ENCODE measurements around the gene TBX2.

Gene TBX2

GRCh38 chr17:61411261-61412142 is 11.9 kb downstream of the TBX2 start:
- in situ Hi-C loops (cut with HindIII; ENCODE audit: low sequenced_read_pairs) = no loop called here

GRCh38 chr17:61412143-61412859 is 12.7 kb downstream of the TBX2 start:
- in situ Hi-C loops (cut with HindIII; ENCODE audit: low sequenced_read_pairs) = no loop called here

- in situ Hi-C loops (cut with HindIII; ENCODE audit: low sequenced_read_pairs) = no loop called here
These were observed 13.4 kb downstream of the TBX2 start for GRCh38 chr17:61412860-61413660.

- in situ Hi-C loops (cut with HindIII; ENCODE audit: low sequenced_read_pairs) = no loop called here
These were observed 14.1 kb downstream of the TBX2 start for GRCh38 chr17:61413661-61414126.

GRCh38 chr17:61414141-61414935 is 14.7 kb downstream of the TBX2 start:
- in situ Hi-C loops (cut with HindIII; ENCODE audit: low sequenced_read_pairs) = no loop called here

GRCh38 chr17:61414936-61415251 is 15.3 kb downstream of the TBX2 start:
- in situ Hi-C loops (cut with HindIII; ENCODE audit: low sequenced_read_pairs) = no loop called here

- in situ Hi-C loops (cut with HindIII; ENCODE audit: low sequenced_read_pairs) = no loop called here
These were observed 15.9 kb downstream of the TBX2 start for GRCh38 chr17:61415374-61416210.

- in situ Hi-C loops (cut with HindIII; ENCODE audit: low sequenced_read_pairs) = no loop called here
These were observed 16.5 kb downstream of the TBX2 start for GRCh38 chr17:61416211-61416539.

- in situ Hi-C loops (cut with HindIII; ENCODE audit: low sequenced_read_pairs) = no loop called here
These were observed 17.1 kb downstream of the TBX2 start for GRCh38 chr17:61416540-61417363.

GRCh38 chr17:61418449-61418848 is 18.8 kb downstream of the TBX2 start:
- in situ Hi-C loops (cut with HindIII; ENCODE audit: low sequenced_read_pairs) = no loop called here

- in situ Hi-C loops (cut with HindIII; ENCODE audit: low sequenced_read_pairs) = no loop called here
These were observed 19.9 kb downstream of the TBX2 start for GRCh38 chr17:61419496-61420046.

- in situ Hi-C loops (cut with HindIII; ENCODE audit: low sequenced_read_pairs) = no loop called here
These were observed 20.4 kb downstream of the TBX2 start for GRCh38 chr17:61420052-61420451.

GRCh38 chr17:61420745-61421398 is 21.2 kb downstream of the TBX2 start:
- in situ Hi-C loops (cut with HindIII; ENCODE audit: low sequenced_read_pairs) = no loop called here

GRCh38 chr17:61421460-61421859 is 21.8 kb downstream of the TBX2 start:
- in situ Hi-C loops (cut with HindIII; ENCODE audit: low sequenced_read_pairs) = no loop called here

GRCh38 chr17:61422116-61422799 is 22.6 kb downstream of the TBX2 start:
- in situ Hi-C loops (cut with HindIII; ENCODE audit: low sequenced_read_pairs) = no loop called here

- in situ Hi-C loops (cut with HindIII; ENCODE audit: low sequenced_read_pairs) = no loop called here
These were observed 23.2 kb downstream of the TBX2 start for GRCh38 chr17:61422869-61423268.

GRCh38 chr17:61423967-61424649 is 24.5 kb downstream of the TBX2 start:
- in situ Hi-C loops (cut with HindIII; ENCODE audit: low sequenced_read_pairs) = no loop called here

All from endothelial cell of hepatic sinusoid (primary cell).